OCI-LY3 (cell line): Measurements from ENCODE around the gene SAP30L.

Source experiments
- H2AFZ ChIP-seq: fragments of 200-600, 300-600 bp; shearing (Covaris generic); 2 replicates; pipeline ENCODE4 v1.6.0; 2014; ENCODE audit warnings: antibody characterized with exemption, low read depth, low read length
- H3K27ac ChIP-seq: fragments of 200-600, 300-600 bp; sonication (generic); 2 replicates; pipeline ENCODE4 v1.5.1; 2014; ENCODE audit warnings: mild to moderate bottlenecking, low read length, moderate library complexity, mixed read lengths
- H3K27me3 ChIP-seq: fragments of 200-600, 300-600 bp; sonication (generic); 2 replicates; pipeline ENCODE4 v1.6.1; 2014; ENCODE audit warnings: low read depth, low read length, mixed read lengths
- H3K36me3 ChIP-seq: fragments of 200-600, 300-600 bp; sonication (generic); replicated peaks from 2 replicates; pipeline ENCODE3; 2014; ENCODE audit warnings: low read depth, low read length, mixed read lengths
- H3K4me1 ChIP-seq: fragments of 300-600, 200-600 bp; sonication (generic); 2 replicates; pipeline ENCODE4 v1.6.1; 2014; ENCODE audit warnings: low read length, mixed read lengths
- H3K4me2 ChIP-seq: fragments of 200-600, 300-600 bp; sonication (generic); 2 replicates; pipeline ENCODE4 v1.6.1; 2014; ENCODE audit warnings: low read length, mixed read lengths
- H3K4me3 ChIP-seq: fragments of 300-600, 200-600 bp; sonication (generic); 2 replicates; pipeline ENCODE4 v1.5.1; 2014; ENCODE audit warnings: antibody characterized with exemption, mild to moderate bottlenecking, low read length, moderate library complexity
- H3K79me2 ChIP-seq: fragments of 300-600, 200-600 bp; shearing (Covaris generic); 2 replicates; pipeline ENCODE4 v1.6.1; 2014; ENCODE audit warnings: mild to moderate bottlenecking, low read length, mixed read lengths
- H3K9ac ChIP-seq: fragments of 300-600, 200-600 bp; shearing (Covaris generic); 2 replicates; pipeline ENCODE4 v1.6.0; 2014; ENCODE audit warnings: mild to moderate bottlenecking, low read length, moderate library complexity
- H3K9me3 ChIP-seq: fragments of 200-600, 300-600 bp; shearing (Covaris generic); 2 replicates; pipeline ENCODE4 v1.6.1; 2014; ENCODE audit warnings: low read length, mixed read lengths; ENCODE audit not compliant: insufficient read depth
- H4K20me1 ChIP-seq: fragments of 200-600, 300-600 bp; sonication (generic); 2 replicates; pipeline ENCODE4 v1.6.1; 2016; ENCODE audit warnings: low read length, mixed read lengths; ENCODE audit not compliant: insufficient read depth
- EZH2phosphoT487 ChIP-seq: fragments of 200-600 bp; shearing (Covaris generic); IDR thresholded peaks from 2 replicates; pipeline ENCODE4 v1.6.1; 2018; ENCODE audit warnings: antibody characterized with exemption, mixed run types, low read depth
- TF ChIP-seq, protein P1 (sequence below): fragments of 200-600, 300-600 bp; sonication (generic); IDR thresholded peaks from 2 replicates; pipeline ENCODE4 v1.5.1; 2014; ENCODE audit warnings: antibody characterized with exemption, low read length, low read depth

SAP30L gene

GRCh38 chr5:154403776-154404387 is 41.9 kb upstream of the SAP30L start:
- H3K4me2 ChIP-seq = no peak overlapping the region
- no peak overlapping the region for H3K27ac ChIP-seq
- no peak overlapping the region for H2AFZ ChIP-seq
- no peaks in the 10 kb centered on the region for H4K20me1 ChIP-seq
- H3K4me3 ChIP-seq = no peak overlapping the region
- no peaks in the 10 kb centered on the region for H3K27me3 ChIP-seq
- no peak overlapping the region for H3K9ac ChIP-seq
- H3K36me3 ChIP-seq = no peaks in the 10 kb centered on the region
- H3K79me2 ChIP-seq = no peaks in the 10 kb centered on the region
- no peak for TF ChIP-seq EZH2phosphoT487
- TF ChIP-seq, protein P1, sequence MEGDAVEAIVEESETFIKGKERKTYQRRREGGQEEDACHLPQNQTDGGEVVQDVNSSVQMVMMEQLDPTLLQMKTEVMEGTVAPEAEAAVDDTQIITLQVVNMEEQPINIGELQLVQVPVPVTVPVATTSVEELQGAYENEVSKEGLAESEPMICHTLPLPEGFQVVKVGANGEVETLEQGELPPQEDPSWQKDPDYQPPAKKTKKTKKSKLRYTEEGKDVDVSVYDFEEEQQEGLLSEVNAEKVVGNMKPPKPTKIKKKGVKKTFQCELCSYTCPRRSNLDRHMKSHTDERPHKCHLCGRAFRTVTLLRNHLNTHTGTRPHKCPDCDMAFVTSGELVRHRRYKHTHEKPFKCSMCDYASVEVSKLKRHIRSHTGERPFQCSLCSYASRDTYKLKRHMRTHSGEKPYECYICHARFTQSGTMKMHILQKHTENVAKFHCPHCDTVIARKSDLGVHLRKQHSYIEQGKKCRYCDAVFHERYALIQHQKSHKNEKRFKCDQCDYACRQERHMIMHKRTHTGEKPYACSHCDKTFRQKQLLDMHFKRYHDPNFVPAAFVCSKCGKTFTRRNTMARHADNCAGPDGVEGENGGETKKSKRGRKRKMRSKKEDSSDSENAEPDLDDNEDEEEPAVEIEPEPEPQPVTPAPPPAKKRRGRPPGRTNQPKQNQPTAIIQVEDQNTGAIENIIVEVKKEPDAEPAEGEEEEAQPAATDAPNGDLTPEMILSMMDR = no peak
- no peaks in the 10 kb centered on the region for H3K9me3 ChIP-seq
- no peaks in the 10 kb centered on the region for H3K4me1 ChIP-seq

DNA sequence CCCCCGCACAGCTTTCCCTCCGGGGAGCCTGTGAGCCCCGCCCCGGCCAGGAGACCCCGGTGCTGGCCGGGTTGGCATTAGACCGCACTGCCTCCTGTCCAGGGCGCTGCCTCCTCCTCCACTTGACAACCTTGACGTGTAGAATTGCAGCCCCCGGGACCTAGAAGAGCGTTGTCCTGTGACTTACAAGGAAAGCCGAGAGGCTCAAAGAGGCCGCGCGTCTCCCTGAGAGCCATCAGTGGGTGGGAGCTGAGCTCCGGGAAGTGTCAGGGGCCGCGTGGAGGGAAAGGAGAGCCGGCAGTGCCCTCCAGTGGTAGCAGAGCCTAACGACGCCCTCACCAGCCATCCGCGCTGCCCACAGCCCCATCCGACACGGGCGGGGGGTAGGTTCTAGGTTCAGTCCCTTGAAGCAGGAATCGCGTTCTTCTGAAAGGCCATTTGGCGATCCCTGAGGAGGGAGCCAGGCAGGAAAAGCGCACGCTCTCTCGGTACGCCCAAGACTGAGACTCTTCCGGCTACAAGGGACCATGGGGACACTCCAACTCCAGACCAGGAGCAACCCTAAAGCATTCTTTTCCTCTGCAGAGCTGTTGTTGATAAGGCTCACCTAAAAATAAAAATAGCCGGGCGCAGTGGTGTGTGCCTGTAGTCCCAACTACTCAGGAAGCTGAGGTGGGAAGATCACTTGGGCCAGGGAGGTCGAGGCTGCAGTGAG is 40.6 kb upstream of the SAP30L start:
- H2AFZ ChIP-seq = peak overlapping the region; percentile 84; the same call in 1 of the 2 replicates
- H3K79me2 ChIP-seq = no peaks in the 10 kb centered on the region
- no peaks in the 10 kb centered on the region for H4K20me1 ChIP-seq
- peak overlapping the region; percentile 74 for H3K4me3 ChIP-seq
- H3K27ac ChIP-seq = no peak overlapping the region
- TF ChIP-seq EZH2phosphoT487 = no peak
- TF ChIP-seq, protein P1 = peak; percentile 56
- H3K9me3 ChIP-seq = no peaks in the 10 kb centered on the region
- no peaks in the 10 kb centered on the region for H3K27me3 ChIP-seq
- H3K4me1 ChIP-seq = no peaks in the 10 kb centered on the region
- peak overlapping the region; percentile 45 for H3K9ac ChIP-seq
- peak overlapping the region; percentile 86 for H3K4me2 ChIP-seq
- no peaks in the 10 kb centered on the region for H3K36me3 ChIP-seq

DNA sequence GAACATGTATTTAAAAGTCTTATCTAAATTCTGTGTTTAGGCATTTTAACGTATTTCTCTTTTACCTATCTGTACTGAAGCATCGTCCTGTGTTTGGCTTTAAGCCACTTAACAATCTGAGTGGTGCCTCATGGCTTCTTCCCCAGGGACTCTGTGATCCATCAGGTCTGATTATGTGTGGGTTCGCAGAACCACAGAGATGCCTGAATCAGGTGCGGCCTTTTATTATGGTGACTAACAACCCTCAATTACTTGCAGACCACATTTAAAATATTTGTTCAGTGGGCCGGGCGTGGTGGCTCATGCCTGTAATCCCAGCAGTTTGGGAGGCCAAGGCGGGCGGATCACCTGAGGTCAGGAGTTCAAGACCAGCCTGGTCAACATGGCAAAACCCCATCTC is 39.6 kb upstream of the SAP30L start:
- no peaks in the 10 kb centered on the region for H3K79me2 ChIP-seq
- no peak overlapping the region for H3K4me2 ChIP-seq
- no peak overlapping the region for H3K27ac ChIP-seq
- H4K20me1 ChIP-seq = no peaks in the 10 kb centered on the region
- H3K9me3 ChIP-seq = no peaks in the 10 kb centered on the region
- H3K36me3 ChIP-seq = no peaks in the 10 kb centered on the region
- TF ChIP-seq EZH2phosphoT487 = no peak
- TF ChIP-seq, protein P1 = no peak
- no peak overlapping the region for H3K4me3 ChIP-seq
- no peaks in the 10 kb centered on the region for H3K4me1 ChIP-seq
- H3K9ac ChIP-seq = no peak overlapping the region
- H3K27me3 ChIP-seq = no peaks in the 10 kb centered on the region
- no peak overlapping the region for H2AFZ ChIP-seq

- no peak for TF ChIP-seq EZH2phosphoT487
- TF ChIP-seq, protein P1 = no peak
- Histone ChIP-seq H3K27me3 (no peaks in the 10 kb centered on the region), H3K4me3 (no peak overlapping the region), H2AFZ (no peak overlapping the region), H3K79me2 (no peaks in the 10 kb centered on the region), H3K9ac (no peak overlapping the region), H4K20me1 (no peaks in the 10 kb centered on the region), H3K36me3 (no peaks in the 10 kb centered on the region), H3K9me3 (no peaks in the 10 kb centered on the region), H3K4me1 (no peaks in the 10 kb centered on the region), H3K27ac (no peak overlapping the region), H3K4me2 (no peak overlapping the region)
These were observed 39.0 kb upstream of the SAP30L start for GRCh38 chr5:154406826-154407225.
